Hindlimb muscle (tissue), 1 donor: ENCODE data around the gene ABCC3. TPM values are rescaled to one million over a fixed set of nuclear protein-coding genes. Genes with fewer than 3 reads are reported as not detected.

ENCODE experiments used
- DNase-seq: peaks from one replicate; pipeline ENCODE4 v3.0.0-alpha.2; 2013
- polyA plus RNA-seq: library from polyadenylated mRNA; unstranded; fragments of 120-200 nt; gene quantifications from one replicate; pipeline ENCODE4 v1.2.1, GENCODE V29; 2013; ENCODE audit not compliant: insufficient read length

Gene ABCC3
- polyA plus RNA-seq, 1 donor: 0.66 TPM

- DNase-seq: no peak
These were observed 11.3 kb downstream of the ABCC3 start for GRCh38 chr17:50645748-50646682.

GRCh38 chr17:50647187-50647586, 12.5 kb downstream of the ABCC3 start:
- no peak for DNase-seq

GRCh38 chr17:50649042-50649908, 14.6 kb downstream of the ABCC3 start:
- DNase-seq: no peak

GRCh38 chr17:50651661-50652060, 17.0 kb downstream of the ABCC3 start:
- DNase-seq: no peak

- no peak for DNase-seq
These were observed 19.1 kb downstream of the ABCC3 start for GRCh38 chr17:50653738-50654137.

GRCh38 chr17:50656509-50656908, 21.8 kb downstream of the ABCC3 start:
- DNase-seq: no peak

GRCh38 chr17:50657054-50657453, 22.4 kb downstream of the ABCC3 start:
- no peak for DNase-seq

GRCh38 chr17:50657627-50658026, 22.9 kb downstream of the ABCC3 start:
- DNase-seq: no peak

GRCh38 chr17:50658616-50659015, 23.9 kb downstream of the ABCC3 start:
- DNase-seq: no peak

- DNase-seq: no peak
These were observed 24.5 kb downstream of the ABCC3 start for GRCh38 chr17:50659179-50659578.

GRCh38 chr17:50660042-50660886, 25.6 kb downstream of the ABCC3 start:
- no peak for DNase-seq

GRCh38 chr17:50660887-50661345, 26.2 kb downstream of the ABCC3 start:
- no peak for DNase-seq

- no peak for DNase-seq
These were observed 26.7 kb downstream of the ABCC3 start for GRCh38 chr17:50661348-50661747.

- no peak for DNase-seq
These were observed 27.2 kb downstream of the ABCC3 start for GRCh38 chr17:50661795-50662391.

- DNase-seq: no peak
These were observed 28.0 kb downstream of the ABCC3 start for GRCh38 chr17:50662632-50663225.

GRCh38 chr17:50663812-50664374, 29.2 kb downstream of the ABCC3 start:
- no peak for DNase-seq

GRCh38 chr17:50664788-50665458, 30.2 kb downstream of the ABCC3 start:
- no peak for DNase-seq

- no peak for DNase-seq
These were observed 31.2 kb downstream of the ABCC3 start for GRCh38 chr17:50665838-50666237.

- no peak for DNase-seq
These were observed 31.6 kb downstream of the ABCC3 start for GRCh38 chr17:50666316-50666715.

GRCh38 chr17:50667259-50668024, 32.8 kb downstream of the ABCC3 start:
- DNase-seq: no peak
